GM12878 (cell line): ENCODE data around the gene GRIK2. TPM values are rescaled to one million over a fixed set of nuclear protein-coding genes. Genes with fewer than 3 reads are reported as not detected.

Source experiments
- ATAC-seq: fragments of 200-7000 bp; cut with Tn5 transposase; 3 replicates; pipeline ENCODE4 v1.9.1; 2020; ENCODE audit warnings: mild to moderate bottlenecking, moderate library complexity
- BruUV-seq: library from RNA; stranded (reverse); fragments of 400-500 nt; replicated peaks from 2 replicates; lab custom pipeline; 2021; lab: Mats Ljungman, UMichigan
- CTCF ChIA-PET: fragments of 300-600 bp; sonication (Branson Sonifier 250); formaldehyde crosslinking; extraction: SDS; loops from one replicate; lab custom pipeline; 2021; ENCODE audit warnings: inconsistent platforms; lab: Yijun Ruan, JAX
- POLR2A ChIA-PET: fragments of 350-600 bp; formaldehyde crosslinking; extraction: SDS; loops from one replicate; lab custom pipeline; 2021; ENCODE audit warnings: inconsistent platforms; lab: Charles Lee
- RAD21 ChIA-PET: fragments of 300-600 bp; sonication (Branson Sonifier 250); formaldehyde crosslinking; loops from one replicate; lab custom pipeline; 2023; ENCODE audit warnings: antibody characterized with exemption; ENCODE audit not compliant: unreplicated experiment; lab: Charles Lee
- SMC1A ChIA-PET: fragments of 300-600 bp; sonication (Branson Sonifier 250); formaldehyde crosslinking; loops from one replicate; lab custom pipeline; 2023; ENCODE audit not compliant: unreplicated experiment, uncharacterized antibody; lab: Charles Lee
- DNase-seq: peaks from one replicate; pipeline ENCODE4 v3.0.0-alpha.2; 2011; ENCODE audit warnings: low read depth, low spot score
- FAIRE-seq: peaks from 3 replicates; lab custom pipeline; 2011; peaks lifted over from hg19 to GRCh38; lab: Jason Lieb, UNC
- H2AFZ ChIP-seq: 2 replicates; pipeline ENCODE4 v1.6.0; 2011; ENCODE audit warnings: low read depth, low read length, control low read depth; ENCODE audit not compliant: control insufficient read depth
- H3K27ac ChIP-seq: 2 replicates; pipeline ENCODE4 v1.5.1; 2011; ENCODE audit warnings: control low read depth; ENCODE audit not compliant: control insufficient read depth, insufficient read depth
- H3K27me3 ChIP-seq, 2 experiments: replicated peaks in 1 of 2; 2 replicates each; pipeline versions ENCODE4 v1.6.0 to v1.6.1; 2011; ENCODE audit warnings: low read length in 1 of 2; ENCODE audit not compliant: control insufficient read depth in 2 of 2, insufficient read depth in 2 of 2
- H3K36me3 ChIP-seq, 2 experiments: 2 replicates each; pipeline ENCODE4 v1.5.1; 2011; ENCODE audit warnings: low read length in 1 of 2; ENCODE audit not compliant: control insufficient read depth in 2 of 2, insufficient read depth in 2 of 2
- H3K4me1 ChIP-seq: 2 replicates; pipeline ENCODE4 v1.6.1; 2011; ENCODE audit warnings: mild to moderate bottlenecking, low read length, moderate library complexity, mixed read lengths; ENCODE audit not compliant: control insufficient read depth, insufficient read depth
- H3K4me2 ChIP-seq: 2 replicates; pipeline ENCODE4 v1.6.0; 2011; ENCODE audit warnings: control low read depth; ENCODE audit not compliant: control insufficient read depth, insufficient read depth
- H3K4me3 ChIP-seq: fragments of 200-600 bp; sonication (generic); 2 replicates; pipeline ENCODE4 v1.5.1; 2016
- H3K79me2 ChIP-seq: 2 replicates; pipeline ENCODE4 v1.6.0; 2011; ENCODE audit warnings: low read length; ENCODE audit not compliant: control insufficient read depth, insufficient read depth
- H3K9ac ChIP-seq: 2 replicates; pipeline ENCODE4 v1.8.0; 2011; ENCODE audit warnings: low read length, control low read depth, mixed read lengths; ENCODE audit not compliant: control insufficient read depth, insufficient read depth
- H3K9me3 ChIP-seq: replicated peaks from 3 replicates; pipeline ENCODE4 v1.5.1; 2011; ENCODE audit warnings: mild to moderate bottlenecking, low read length; ENCODE audit not compliant: control insufficient read depth, insufficient read depth
- H4K20me1 ChIP-seq: 2 replicates; pipeline ENCODE4 v1.6.0; 2011; ENCODE audit not compliant: control insufficient read depth, insufficient read depth
- MYB ChIP-seq: fragments of 150-350 bp; IDR thresholded peaks from 2 replicates; pipeline ENCODE4 v1.6.1; 2014; ENCODE audit warnings: mild to moderate bottlenecking, low read depth, low read length, borderline replicate concordance
- PML ChIP-seq: IDR thresholded peaks from 2 replicates; pipeline ENCODE4 v1.6.1; 2012; ENCODE audit warnings: low read length, inconsistent platforms
- POLR2A ChIP-seq: IDR thresholded peaks from 2 replicates; pipeline ENCODE4 v1.6.1; 2011; ENCODE audit warnings: low read depth, mild to moderate bottlenecking, low read length
- WGBS: methylation state at CpG from one replicate; pipeline ENCODE4 v1.1.6; 2016; ENCODE audit warnings: low lambda C conversion rate; ENCODE audit not compliant: insufficient replicate concordance, insufficient coverage; ENCODE audit errors: missing lambda C conversion rate; 5-methylcytosine and 5-hydroxymethylcytosine counted together
- in situ Hi-C: fragments of 300-500 bp; cut with MboI; formaldehyde crosslinking; loops from 9 replicates; pipeline ENCODE4 v1.14.3; 2018; ENCODE audit warnings: mixed read lengths
- intact Hi-C: fragments of 100-400 bp; cut with micrococcal nuclease; formaldehyde crosslinking; loops from one replicate; pipeline ENCODE4 v1.14.2; 2022; ENCODE audit not compliant: unreplicated experiment
- polyA plus RNA-seq, 11 experiments: library from polyadenylated mRNA; depleted of rRNA in 4 of 11; unstranded in 6 of 11; stranded (reverse) in 5 of 11; fragments of >200 nt; fragmentation: Nextera tagmentation in 4 of 11; fragmentation: Illumina TruSeq in 1 of 11; extraction: Ambion mirVana in 4 of 11; extraction: Trizol in 1 of 11; gene quantifications; 1 replicate in 1 of 11; 2 replicates in 10 of 11; pipeline versions ENCODE4 v1.2.1 to v1.2.3, GENCODE V29; 2011 to 2016; ENCODE audit warnings: inconsistent platforms in 2 of 11, missing spikeins in 2 of 11, low read depth in 1 of 11
- total RNA-seq, 4 experiments: library from RNA; depleted of rRNA in 3 of 4; stranded (reverse); fragments of >200 nt in 3 of 4; fragmentation: Illumina TruSeq in 1 of 4; extraction: Trizol in 1 of 4; gene quantifications; 2 replicates each; pipeline versions ENCODE4 v1.2.1 to v1.2.3, GENCODE V29; 2013 to 2021
- TF ChIP-seq, protein P1 (sequence below): fragments of 450-650 bp; IDR thresholded peaks from 2 replicates; pipeline ENCODE4 v1.6.1; 2016; ENCODE audit warnings: mild to moderate bottlenecking, moderate library complexity, borderline replicate concordance
- TF ChIP-seq, protein P2 (sequence below): fragments of 450-650 bp; IDR thresholded peaks from 2 replicates; pipeline ENCODE4 v1.6.1; 2017; ENCODE audit warnings: mild to moderate bottlenecking
- TF ChIP-seq, protein P3 (sequence below): IDR thresholded peaks from 2 replicates; pipeline ENCODE4 v1.6.1; 2012; ENCODE audit warnings: improper control_type of control experiment, low read depth, low read length; ENCODE audit not compliant: insufficient replicate concordance

Gene GRIK2
- total and polyA plus RNA-seq, 10 of the 15 experiments (the other 5 are each of a cell fraction or from before 2014, with no cell fraction given): not detected

DNA sequence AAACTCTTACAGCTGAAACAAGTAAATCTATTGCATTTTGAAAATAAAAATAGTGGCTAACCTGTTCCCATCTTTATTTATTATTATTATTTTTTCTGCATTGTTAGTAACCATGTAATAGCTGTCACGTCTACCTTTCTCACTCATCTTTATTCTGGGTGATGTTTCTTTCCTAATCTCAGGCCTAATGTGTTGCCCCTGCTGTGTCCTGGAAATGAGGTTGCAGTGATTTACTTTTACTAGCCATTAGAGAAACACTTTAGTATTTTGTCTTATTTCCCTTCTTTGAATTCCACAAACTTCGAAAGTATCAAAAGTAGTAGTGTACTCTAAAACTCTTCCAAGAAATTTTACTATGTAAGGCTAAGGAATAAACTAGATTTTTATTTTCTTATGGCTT is 546.9 kb downstream of the GRIK2 start:
- TF ChIP-seq, protein P1, sequence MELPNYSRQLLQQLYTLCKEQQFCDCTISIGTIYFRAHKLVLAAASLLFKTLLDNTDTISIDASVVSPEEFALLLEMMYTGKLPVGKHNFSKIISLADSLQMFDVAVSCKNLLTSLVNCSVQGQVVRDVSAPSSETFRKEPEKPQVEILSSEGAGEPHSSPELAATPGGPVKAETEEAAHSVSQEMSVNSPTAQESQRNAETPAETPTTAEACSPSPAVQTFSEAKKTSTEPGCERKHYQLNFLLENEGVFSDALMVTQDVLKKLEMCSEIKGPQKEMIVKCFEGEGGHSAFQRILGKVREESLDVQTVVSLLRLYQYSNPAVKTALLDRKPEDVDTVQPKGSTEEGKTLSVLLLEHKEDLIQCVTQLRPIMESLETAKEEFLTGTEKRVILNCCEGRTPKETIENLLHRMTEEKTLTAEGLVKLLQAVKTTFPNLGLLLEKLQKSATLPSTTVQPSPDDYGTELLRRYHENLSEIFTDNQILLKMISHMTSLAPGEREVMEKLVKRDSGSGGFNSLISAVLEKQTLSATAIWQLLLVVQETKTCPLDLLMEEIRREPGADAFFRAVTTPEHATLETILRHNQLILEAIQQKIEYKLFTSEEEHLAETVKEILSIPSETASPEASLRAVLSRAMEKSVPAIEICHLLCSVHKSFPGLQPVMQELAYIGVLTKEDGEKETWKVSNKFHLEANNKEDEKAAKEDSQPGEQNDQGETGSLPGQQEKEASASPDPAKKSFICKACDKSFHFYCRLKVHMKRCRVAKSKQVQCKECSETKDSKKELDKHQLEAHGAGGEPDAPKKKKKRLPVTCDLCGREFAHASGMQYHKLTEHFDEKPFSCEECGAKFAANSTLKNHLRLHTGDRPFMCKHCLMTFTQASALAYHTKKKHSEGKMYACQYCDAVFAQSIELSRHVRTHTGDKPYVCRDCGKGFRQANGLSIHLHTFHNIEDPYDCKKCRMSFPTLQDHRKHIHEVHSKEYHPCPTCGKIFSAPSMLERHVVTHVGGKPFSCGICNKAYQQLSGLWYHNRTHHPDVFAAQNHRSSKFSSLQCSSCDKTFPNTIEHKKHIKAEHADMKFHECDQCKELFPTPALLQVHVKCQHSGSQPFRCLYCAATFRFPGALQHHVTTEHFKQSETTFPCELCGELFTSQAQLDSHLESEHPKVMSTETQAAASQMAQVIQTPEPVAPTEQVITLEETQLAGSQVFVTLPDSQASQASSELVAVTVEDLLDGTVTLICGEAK: no peak
- TF ChIP-seq, protein P2, sequence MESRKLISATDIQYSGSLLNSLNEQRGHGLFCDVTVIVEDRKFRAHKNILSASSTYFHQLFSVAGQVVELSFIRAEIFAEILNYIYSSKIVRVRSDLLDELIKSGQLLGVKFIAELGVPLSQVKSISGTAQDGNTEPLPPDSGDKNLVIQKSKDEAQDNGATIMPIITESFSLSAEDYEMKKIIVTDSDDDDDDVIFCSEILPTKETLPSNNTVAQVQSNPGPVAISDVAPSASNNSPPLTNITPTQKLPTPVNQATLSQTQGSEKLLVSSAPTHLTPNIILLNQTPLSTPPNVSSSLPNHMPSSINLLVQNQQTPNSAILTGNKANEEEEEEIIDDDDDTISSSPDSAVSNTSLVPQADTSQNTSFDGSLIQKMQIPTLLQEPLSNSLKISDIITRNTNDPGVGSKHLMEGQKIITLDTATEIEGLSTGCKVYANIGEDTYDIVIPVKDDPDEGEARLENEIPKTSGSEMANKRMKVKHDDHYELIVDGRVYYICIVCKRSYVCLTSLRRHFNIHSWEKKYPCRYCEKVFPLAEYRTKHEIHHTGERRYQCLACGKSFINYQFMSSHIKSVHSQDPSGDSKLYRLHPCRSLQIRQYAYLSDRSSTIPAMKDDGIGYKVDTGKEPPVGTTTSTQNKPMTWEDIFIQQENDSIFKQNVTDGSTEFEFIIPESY: no peak
- TF ChIP-seq PML: no peak
- TF ChIP-seq, protein P3, sequence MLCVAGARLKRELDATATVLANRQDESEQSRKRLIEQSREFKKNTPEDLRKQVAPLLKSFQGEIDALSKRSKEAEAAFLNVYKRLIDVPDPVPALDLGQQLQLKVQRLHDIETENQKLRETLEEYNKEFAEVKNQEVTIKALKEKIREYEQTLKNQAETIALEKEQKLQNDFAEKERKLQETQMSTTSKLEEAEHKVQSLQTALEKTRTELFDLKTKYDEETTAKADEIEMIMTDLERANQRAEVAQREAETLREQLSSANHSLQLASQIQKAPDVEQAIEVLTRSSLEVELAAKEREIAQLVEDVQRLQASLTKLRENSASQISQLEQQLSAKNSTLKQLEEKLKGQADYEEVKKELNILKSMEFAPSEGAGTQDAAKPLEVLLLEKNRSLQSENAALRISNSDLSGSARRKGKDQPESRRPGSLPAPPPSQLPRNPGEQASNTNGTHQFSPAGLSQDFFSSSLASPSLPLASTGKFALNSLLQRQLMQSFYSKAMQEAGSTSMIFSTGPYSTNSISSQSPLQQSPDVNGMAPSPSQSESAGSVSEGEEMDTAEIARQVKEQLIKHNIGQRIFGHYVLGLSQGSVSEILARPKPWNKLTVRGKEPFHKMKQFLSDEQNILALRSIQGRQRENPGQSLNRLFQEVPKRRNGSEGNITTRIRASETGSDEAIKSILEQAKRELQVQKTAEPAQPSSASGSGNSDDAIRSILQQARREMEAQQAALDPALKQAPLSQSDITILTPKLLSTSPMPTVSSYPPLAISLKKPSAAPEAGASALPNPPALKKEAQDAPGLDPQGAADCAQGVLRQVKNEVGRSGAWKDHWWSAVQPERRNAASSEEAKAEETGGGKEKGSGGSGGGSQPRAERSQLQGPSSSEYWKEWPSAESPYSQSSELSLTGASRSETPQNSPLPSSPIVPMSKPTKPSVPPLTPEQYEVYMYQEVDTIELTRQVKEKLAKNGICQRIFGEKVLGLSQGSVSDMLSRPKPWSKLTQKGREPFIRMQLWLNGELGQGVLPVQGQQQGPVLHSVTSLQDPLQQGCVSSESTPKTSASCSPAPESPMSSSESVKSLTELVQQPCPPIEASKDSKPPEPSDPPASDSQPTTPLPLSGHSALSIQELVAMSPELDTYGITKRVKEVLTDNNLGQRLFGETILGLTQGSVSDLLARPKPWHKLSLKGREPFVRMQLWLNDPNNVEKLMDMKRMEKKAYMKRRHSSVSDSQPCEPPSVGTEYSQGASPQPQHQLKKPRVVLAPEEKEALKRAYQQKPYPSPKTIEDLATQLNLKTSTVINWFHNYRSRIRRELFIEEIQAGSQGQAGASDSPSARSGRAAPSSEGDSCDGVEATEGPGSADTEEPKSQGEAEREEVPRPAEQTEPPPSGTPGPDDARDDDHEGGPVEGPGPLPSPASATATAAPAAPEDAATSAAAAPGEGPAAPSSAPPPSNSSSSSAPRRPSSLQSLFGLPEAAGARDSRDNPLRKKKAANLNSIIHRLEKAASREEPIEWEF: no peak
- no peak for TF ChIP-seq MYB
- no peak for TF ChIP-seq POLR2A
- Histone ChIP-seq H3K27ac (no peak overlapping the region), H3K9me3 (no peaks in the 10 kb centered on the region), H3K36me3 (no peaks in the 10 kb centered on the region), H2AFZ (no peak overlapping the region), H3K4me2 (no peak overlapping the region), H3K4me1 (no peaks in the 10 kb centered on the region), H3K27me3 (no peaks in the 10 kb centered on the region), H3K79me2 (no peaks in the 10 kb centered on the region), H3K4me3 (no peak overlapping the region), H3K9ac (no peak overlapping the region), H4K20me1 (no peaks in the 10 kb centered on the region)
- WGBS: 0% methylated on average over 2 of the region's 2 CpGs
- no TSS peak for BruUV-seq
- in situ Hi-C loops (no loop called here), intact Hi-C loops (no loop called here)
- no peak for DNase-seq
- RAD21 ChIA-PET: no interaction called here
- CTCF ChIA-PET: no interaction called here
- no peak for ATAC-seq
- POLR2A ChIA-PET: no interaction called here
- no peak for FAIRE-seq
- SMC1A ChIA-PET: no interaction called here
